T47D (cell line): ENCODE results near the gene ELOVL6.
"Not testable (repeated sequence)": the region's sequence is repeated elsewhere in the genome, so short reads cannot be mapped to it uniquely, and the experiment has no call there.

Source experiments
- DNase-seq, 2 experiments: peaks; one replicate each; pipeline versions ENCODE4 v3.0.0 to v3.0.0-alpha.2; 2011 to 2012; ENCODE audit warnings: low read depth in 1 of 2, low spot score in 1 of 2
- JUND ChIP-seq: IDR thresholded peaks from 2 replicates; pipeline ENCODE4 v1.6.1; 2012; ENCODE audit warnings: low read depth
- in situ Hi-C: cut with HindIII; loops from 2 replicates; pipeline ENCODE4 v1.10.0; 2016; ENCODE audit warnings: low sequenced_read_pairs, low pct_unique_long_range_greater_than_20kb

The ELOVL6 gene

GRCh38 chr4:110198435-110199416 lies at the start of gene ELOVL6:
ELOVL6 (minus strand) TSS chr4:110198615; CDS start chr4:110198335, 280 bp downstream.
- DNase-seq = peak; percentile 21 to 61
- TF ChIP-seq JUND = no peak
- in situ Hi-C loops = no loop called here

GRCh38 chr4:110248100-110248499 lies 49.7 kb upstream of the ELOVL6 start:
- no peak for TF ChIP-seq JUND
- no peak for DNase-seq
- in situ Hi-C loops = no loop called here

GRCh38 chr4:110247591-110247990 lies 49.2 kb upstream of the ELOVL6 start:
- no peak for TF ChIP-seq JUND
- in situ Hi-C loops = no loop called here
- DNase-seq = no peak

GRCh38 chr4:110245577-110245976 lies 47.2 kb upstream of the ELOVL6 start:
- no peak for DNase-seq
- in situ Hi-C loops = no loop called here
- no peak for TF ChIP-seq JUND

GRCh38 chr4:110236324-110236723 lies 37.9 kb upstream of the ELOVL6 start:
- in situ Hi-C loops = no loop called here
- no peak for DNase-seq
- TF ChIP-seq JUND = no peak

- in situ Hi-C loops, DNase-seq: not testable (repeated sequence)
Observed at GRCh38 chr4:110233581-110233980, 35.2 kb upstream of the ELOVL6 start.

- TF ChIP-seq JUND = no peak
- in situ Hi-C loops = no loop called here
- DNase-seq = no peak
Observed at GRCh38 chr4:110231869-110232268, 33.5 kb upstream of the ELOVL6 start.

GRCh38 chr4:110229266-110229665 lies 30.9 kb upstream of the ELOVL6 start:
- TF ChIP-seq JUND = no peak
- in situ Hi-C loops = no loop called here
- DNase-seq = no peak

GRCh38 chr4:110224812-110225211 lies 26.4 kb upstream of the ELOVL6 start:
- TF ChIP-seq JUND = no peak
- no peak for DNase-seq
- in situ Hi-C loops = no loop called here

- TF ChIP-seq JUND = no peak
- no peak for DNase-seq
- in situ Hi-C loops = no loop called here
Observed at GRCh38 chr4:110224142-110224541, 25.7 kb upstream of the ELOVL6 start.

- DNase-seq, in situ Hi-C loops: not testable (repeated sequence)
Observed at GRCh38 chr4:110218935-110219334, 20.5 kb upstream of the ELOVL6 start.

GRCh38 chr4:110217181-110217580 lies 18.8 kb upstream of the ELOVL6 start:
- in situ Hi-C loops, DNase-seq: not testable (repeated sequence)

- in situ Hi-C loops = no loop called here
- no peak for TF ChIP-seq JUND
- no peak for DNase-seq
Observed at GRCh38 chr4:110216129-110216528, 17.7 kb upstream of the ELOVL6 start.

GRCh38 chr4:110211770-110212061 lies 13.3 kb upstream of the ELOVL6 start:
- no peak for TF ChIP-seq JUND
- DNase-seq = no peak
- in situ Hi-C loops = no loop called here
